Glutamatergic neuron (in vitro differentiated cells): ENCODE data around the gene SWAP70. TPM values are rescaled to one million over a fixed set of nuclear protein-coding genes. Genes with fewer than 3 reads are reported as not detected.

Experiments
- DNase-seq: peaks from one replicate; pipeline ENCODE4 v3.0.0; 2022
- H3K27ac Mint-ChIP-seq: one replicate; pipeline ENCODE4 v1.8.0; 2020; ENCODE audit warnings: mild to moderate bottlenecking, mixed read lengths, inconsistent platforms; ENCODE audit not compliant: unreplicated experiment
- H3K27me3 Mint-ChIP-seq: one replicate; pipeline ENCODE4 v1.8.0; 2020; ENCODE audit warnings: mild to moderate bottlenecking, moderate library complexity, mixed read lengths, inconsistent platforms; ENCODE audit not compliant: unreplicated experiment
- H3K36me3 Mint-ChIP-seq: one replicate; pipeline ENCODE4 v1.8.0; 2020; ENCODE audit warnings: mild to moderate bottlenecking, mixed read lengths, inconsistent platforms; ENCODE audit not compliant: unreplicated experiment
- H3K4me1 Mint-ChIP-seq: one replicate; pipeline ENCODE4 v1.8.0; 2020; ENCODE audit warnings: mild to moderate bottlenecking, low read depth, mixed read lengths, inconsistent platforms; ENCODE audit not compliant: unreplicated experiment
- H3K4me3 Mint-ChIP-seq: one replicate; pipeline ENCODE4 v1.8.0; 2020; ENCODE audit warnings: mild to moderate bottlenecking, mixed read lengths, inconsistent platforms; ENCODE audit not compliant: unreplicated experiment
- H3K9me3 Mint-ChIP-seq: one replicate; pipeline ENCODE4 v1.8.0; 2020; ENCODE audit warnings: mild to moderate bottlenecking, moderate library complexity, mixed read lengths, inconsistent platforms; ENCODE audit not compliant: unreplicated experiment
- total RNA-seq: library from RNA; stranded (reverse); fragmentation: NEBNext Ultra II Directional; extraction: Animal tissue kit (Norgen Biotek cat#: 25700); gene quantifications from one replicate; pipeline ENCODE4 v1.2.1, GENCODE V29; 2021; ENCODE audit not compliant: unreplicated experiment
- TF ChIP-seq, protein P1 (sequence below): fragments of 200-600 bp; sonication (generic); IDR thresholded peaks from one replicate; pipeline ENCODE4 v1.5.0; 2021; ENCODE audit not compliant: partially characterized antibody, unreplicated experiment

The SWAP70 gene
- total RNA-seq, 1 donor from 2014 or later: 8.7 TPM

DNA sequence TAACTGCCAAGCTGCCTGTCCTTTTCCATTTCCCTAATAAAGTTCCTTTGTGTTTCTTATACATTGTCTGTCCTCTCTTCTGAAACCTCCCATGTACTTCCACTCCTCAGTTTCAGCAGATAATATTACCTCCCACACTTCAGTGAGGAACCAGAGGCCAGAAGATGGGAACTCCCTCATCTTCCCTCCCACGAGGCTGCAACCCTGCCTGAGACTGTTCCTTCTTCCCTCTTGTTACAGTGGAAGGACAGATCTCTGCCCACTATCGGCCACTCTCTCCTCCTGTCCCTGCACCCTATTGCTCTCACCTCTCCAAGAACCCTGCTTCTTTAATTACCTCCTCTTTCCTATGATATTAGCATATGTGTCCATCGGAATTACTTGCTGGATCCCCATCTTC, 38.1 kb upstream of the SWAP70 start:
- Mint-ChIP-seq H3K27me3 (peaks cover 2% of the 10 kb centered on the region), H3K4me1 (peaks cover 15% of the 10 kb centered on the region), H3K4me3 (no peak overlapping the region), H3K27ac (no peak overlapping the region), H3K36me3 (no peaks in the 10 kb centered on the region), H3K9me3 (peaks cover 4% of the 10 kb centered on the region)
- TF ChIP-seq, protein P1, sequence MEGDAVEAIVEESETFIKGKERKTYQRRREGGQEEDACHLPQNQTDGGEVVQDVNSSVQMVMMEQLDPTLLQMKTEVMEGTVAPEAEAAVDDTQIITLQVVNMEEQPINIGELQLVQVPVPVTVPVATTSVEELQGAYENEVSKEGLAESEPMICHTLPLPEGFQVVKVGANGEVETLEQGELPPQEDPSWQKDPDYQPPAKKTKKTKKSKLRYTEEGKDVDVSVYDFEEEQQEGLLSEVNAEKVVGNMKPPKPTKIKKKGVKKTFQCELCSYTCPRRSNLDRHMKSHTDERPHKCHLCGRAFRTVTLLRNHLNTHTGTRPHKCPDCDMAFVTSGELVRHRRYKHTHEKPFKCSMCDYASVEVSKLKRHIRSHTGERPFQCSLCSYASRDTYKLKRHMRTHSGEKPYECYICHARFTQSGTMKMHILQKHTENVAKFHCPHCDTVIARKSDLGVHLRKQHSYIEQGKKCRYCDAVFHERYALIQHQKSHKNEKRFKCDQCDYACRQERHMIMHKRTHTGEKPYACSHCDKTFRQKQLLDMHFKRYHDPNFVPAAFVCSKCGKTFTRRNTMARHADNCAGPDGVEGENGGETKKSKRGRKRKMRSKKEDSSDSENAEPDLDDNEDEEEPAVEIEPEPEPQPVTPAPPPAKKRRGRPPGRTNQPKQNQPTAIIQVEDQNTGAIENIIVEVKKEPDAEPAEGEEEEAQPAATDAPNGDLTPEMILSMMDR: no peak
- DNase-seq: no peak

DNA sequence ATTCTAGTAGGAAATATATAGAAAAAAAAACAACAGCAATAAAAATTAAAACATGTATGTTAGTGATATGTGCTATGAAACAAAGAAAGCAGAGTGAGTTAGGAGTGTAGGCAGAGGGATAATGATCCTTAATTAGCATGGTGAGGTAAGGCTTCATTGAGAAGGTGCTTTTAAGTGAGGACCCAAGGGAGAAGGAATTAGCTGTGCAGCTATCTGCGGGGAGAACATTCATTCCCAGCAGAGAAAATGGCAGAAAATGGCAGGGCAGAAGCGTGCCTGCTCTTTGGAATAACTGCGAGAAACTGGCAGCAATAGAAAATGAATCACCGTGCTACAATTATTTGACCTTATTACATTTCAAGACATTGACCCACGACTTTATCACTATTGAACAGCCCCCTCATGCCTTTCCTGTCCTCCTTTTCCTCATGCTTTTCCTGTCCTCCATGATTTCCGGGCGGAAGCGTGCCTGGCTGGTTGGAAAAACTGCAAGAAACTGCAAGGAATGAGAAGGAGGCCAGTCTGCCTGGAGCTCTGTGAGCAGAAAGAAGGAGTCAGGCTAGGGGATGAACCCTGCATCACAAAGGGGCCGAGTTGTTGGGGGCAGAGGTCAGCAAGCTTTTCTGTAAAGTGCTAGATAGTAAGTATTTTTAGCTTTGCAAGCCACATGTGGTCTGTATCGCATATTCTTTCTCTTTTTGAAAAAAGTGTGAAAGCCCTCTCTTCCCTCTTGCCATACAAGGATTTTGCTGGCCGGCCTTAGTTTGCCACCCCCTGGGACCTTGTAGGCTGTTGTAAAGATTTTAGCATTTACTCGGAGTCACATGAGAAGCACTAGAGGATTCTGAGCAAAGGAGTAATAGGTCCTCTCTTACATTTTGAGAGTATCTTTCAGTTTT, 37.1 kb upstream of the SWAP70 start:
- TF ChIP-seq, protein P1: no peak
- Mint-ChIP-seq H3K27ac (peak overlapping the region; percentile 88), H3K27me3 (peaks cover 2% of the 10 kb centered on the region), H3K4me3 (peak overlapping the region; percentile 47), H3K9me3 (peaks cover 4% of the 10 kb centered on the region), H3K36me3 (no peaks in the 10 kb centered on the region), H3K4me1 (peaks cover 15% of the 10 kb centered on the region)
- no peak for DNase-seq

DNA sequence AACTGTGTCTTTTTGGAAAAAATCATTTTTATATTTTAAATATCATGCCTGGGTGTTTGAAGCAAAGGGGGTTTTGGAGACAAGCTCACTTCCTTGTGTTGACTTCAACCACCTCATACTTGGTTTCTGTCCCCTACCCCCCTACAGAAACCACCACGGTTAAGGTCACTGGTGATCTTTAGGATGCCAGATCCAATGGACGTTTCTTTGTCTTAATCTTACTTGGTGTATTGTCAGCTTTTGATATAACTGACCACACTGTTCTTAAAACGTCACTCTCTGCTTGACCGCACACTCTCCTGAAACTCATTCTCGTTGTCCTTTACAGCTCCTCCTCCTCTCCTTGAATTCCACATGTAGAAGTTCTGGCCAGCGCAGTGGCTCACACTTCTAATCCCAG, 34.8 kb upstream of the SWAP70 start:
- no peak for DNase-seq
- peaks cover 2% of the 10 kb centered on the region for H3K27me3 Mint-ChIP-seq
- no peak overlapping the region for H3K4me3 Mint-ChIP-seq
- H3K9me3 Mint-ChIP-seq: peaks cover 5% of the 10 kb centered on the region
- no peak overlapping the region for H3K27ac Mint-ChIP-seq
- peaks cover 15% of the 10 kb centered on the region for H3K4me1 Mint-ChIP-seq
- no peaks in the 10 kb centered on the region for H3K36me3 Mint-ChIP-seq
- TF ChIP-seq, protein P1: no peak

DNA sequence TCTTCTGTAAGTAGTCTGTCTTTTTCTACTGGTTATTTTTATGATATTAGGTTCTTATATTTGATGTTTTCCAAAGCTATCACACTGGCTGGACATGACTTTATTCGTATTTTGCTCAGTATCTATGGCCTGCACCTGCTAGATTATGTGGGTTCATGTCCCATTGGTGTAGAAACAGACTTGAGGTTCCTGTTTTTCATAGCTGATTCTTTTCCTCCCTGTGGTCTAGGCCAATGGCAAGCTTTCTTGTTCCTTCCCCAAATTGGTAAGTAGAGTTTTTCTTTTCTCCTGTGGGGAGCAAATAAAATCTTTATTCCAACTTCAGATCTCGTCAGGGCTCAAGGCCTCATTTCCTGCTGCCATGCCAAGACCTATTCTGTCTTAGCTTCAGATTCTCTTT, 30.2 kb upstream of the SWAP70 start:
- H3K36me3 Mint-ChIP-seq: no peaks in the 10 kb centered on the region
- TF ChIP-seq, protein P1: no peak
- no peaks in the 10 kb centered on the region for H3K4me1 Mint-ChIP-seq
- H3K27ac Mint-ChIP-seq: no peak overlapping the region
- DNase-seq: no peak
- no peak overlapping the region for H3K4me3 Mint-ChIP-seq
- peaks cover 2% of the 10 kb centered on the region for H3K9me3 Mint-ChIP-seq
- H3K27me3 Mint-ChIP-seq: no peaks in the 10 kb centered on the region

DNA sequence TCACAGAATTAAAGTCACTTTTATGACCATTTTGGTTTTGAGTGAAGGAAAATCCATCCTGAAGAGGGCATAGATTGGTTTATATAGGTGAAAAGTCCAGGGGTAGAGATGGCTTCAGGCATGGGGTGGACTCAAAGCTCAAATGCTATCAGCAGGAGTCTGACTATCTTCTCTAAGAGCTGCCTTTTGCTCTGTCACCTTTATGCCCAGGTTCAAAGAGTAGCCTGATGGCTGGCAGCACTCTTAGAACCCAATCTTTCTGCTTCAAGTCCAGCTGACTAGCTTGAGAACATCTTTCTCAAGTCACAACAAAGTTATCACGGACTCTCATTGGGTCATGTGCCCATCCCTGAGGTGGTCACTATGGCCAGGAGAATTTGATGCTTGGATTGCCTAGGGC, 27.2 kb upstream of the SWAP70 start:
- Mint-ChIP-seq H3K9me3 (peaks cover 2% of the 10 kb centered on the region), H3K27me3 (no peaks in the 10 kb centered on the region), H3K4me1 (no peaks in the 10 kb centered on the region), H3K36me3 (no peaks in the 10 kb centered on the region), H3K4me3 (no peak overlapping the region), H3K27ac (no peak overlapping the region)
- no peak for DNase-seq
- TF ChIP-seq, protein P1: no peak
